Vagina (tissue), 2 donors: ENCODE results near the gene PTPRM.

Source experiments
- POLR2A ChIP-seq, 2 donors: fragments of 450-650 bp; IDR thresholded peaks; one replicate each; pipeline ENCODE4 v1.6.1; 2017; ENCODE audit warnings: antibody characterized with exemption in 2 of 2, mild to moderate bottlenecking in 2 of 2, moderate library complexity in 2 of 2
- TF ChIP-seq, protein P1 (sequence below), 3 experiments: fragments of 450-650 bp in 2 of 3; fragments of 200-600 bp in 1 of 3; sonication (generic) in 1 of 3; IDR thresholded peaks; one replicate each; pipeline ENCODE4 v1.5.1; 2017 to 2019; ENCODE audit warnings: antibody characterized with exemption in 3 of 3, mild to moderate bottlenecking in 2 of 3, moderate library complexity in 2 of 3

DNA sequence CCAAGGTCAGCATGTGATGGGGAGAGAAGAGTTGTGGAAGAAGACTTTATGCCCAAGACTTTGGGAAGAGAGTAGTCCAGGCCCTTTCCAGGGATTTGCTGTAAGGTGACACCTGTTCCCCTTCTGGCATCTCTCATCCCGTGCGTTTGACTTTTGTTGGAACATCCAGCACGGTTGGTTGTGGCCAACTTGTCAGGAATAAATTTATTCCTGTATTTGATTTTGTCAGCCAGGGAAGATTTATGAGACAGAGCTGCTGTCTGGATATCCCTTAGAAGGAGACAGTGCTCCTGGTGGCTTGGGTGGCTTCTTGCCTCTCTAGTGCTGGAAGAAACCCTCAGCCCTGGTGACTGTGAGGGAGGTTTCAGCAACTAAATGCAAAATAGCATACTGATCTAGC lies 121.5 kb downstream of the PTPRM start:
- TF ChIP-seq, protein P1, sequence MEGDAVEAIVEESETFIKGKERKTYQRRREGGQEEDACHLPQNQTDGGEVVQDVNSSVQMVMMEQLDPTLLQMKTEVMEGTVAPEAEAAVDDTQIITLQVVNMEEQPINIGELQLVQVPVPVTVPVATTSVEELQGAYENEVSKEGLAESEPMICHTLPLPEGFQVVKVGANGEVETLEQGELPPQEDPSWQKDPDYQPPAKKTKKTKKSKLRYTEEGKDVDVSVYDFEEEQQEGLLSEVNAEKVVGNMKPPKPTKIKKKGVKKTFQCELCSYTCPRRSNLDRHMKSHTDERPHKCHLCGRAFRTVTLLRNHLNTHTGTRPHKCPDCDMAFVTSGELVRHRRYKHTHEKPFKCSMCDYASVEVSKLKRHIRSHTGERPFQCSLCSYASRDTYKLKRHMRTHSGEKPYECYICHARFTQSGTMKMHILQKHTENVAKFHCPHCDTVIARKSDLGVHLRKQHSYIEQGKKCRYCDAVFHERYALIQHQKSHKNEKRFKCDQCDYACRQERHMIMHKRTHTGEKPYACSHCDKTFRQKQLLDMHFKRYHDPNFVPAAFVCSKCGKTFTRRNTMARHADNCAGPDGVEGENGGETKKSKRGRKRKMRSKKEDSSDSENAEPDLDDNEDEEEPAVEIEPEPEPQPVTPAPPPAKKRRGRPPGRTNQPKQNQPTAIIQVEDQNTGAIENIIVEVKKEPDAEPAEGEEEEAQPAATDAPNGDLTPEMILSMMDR (IDR thresholded peaks at IDR 0.05) = no peak
- TF ChIP-seq POLR2A (IDR thresholded peaks at IDR 0.05) = no peak
